Body of pancreas (tissue), 4 donors: ENCODE results near the gene DOK4. TPM values are rescaled to one million over a fixed set of nuclear protein-coding genes. Genes with fewer than 3 reads are reported as not detected.

Experiments used
- ATAC-seq: fragments of 150-250 bp; one replicate; pipeline ENCODE4 v1.9.1; 2016
- DNase-seq, 4 donors: peaks; one replicate each; pipeline ENCODE4 v3.0.0-alpha.2; 2019
- H3K27ac ChIP-seq, 4 donors: fragments of 200-600 bp; sonication (generic); 1 replicate in 3 of 4; 2 replicates in 1 of 4; pipeline versions ENCODE4 v1.5.1 to v1.6.1; 2016 to 2019; ENCODE audit warnings: mild to moderate bottlenecking in 1 of 4, mixed read lengths in 1 of 4, moderate library complexity in 1 of 4
- H3K27me3 ChIP-seq, 2 donors: fragments of 200-600 bp; sonication (generic); one replicate each; pipeline ENCODE4 v1.6.0; 2016; ENCODE audit warnings: mild to moderate bottlenecking in 1 of 2
- H3K36me3 ChIP-seq, 2 donors: fragments of 200-600 bp; sonication (generic); replicated peaks in 1 of 2; 2 replicates each; pipeline ENCODE4 v1.5.1; 2016; ENCODE audit warnings: low read depth in 2 of 2; ENCODE audit not compliant: insufficient read depth in 1 of 2
- H3K4me1 ChIP-seq: fragments of 200-600 bp; sonication (generic); one replicate; pipeline ENCODE4 v1.6.0; 2016
- H3K4me3 ChIP-seq, 2 donors: fragments of 200-600 bp; sonication (generic); 1 replicate in 1 of 2; 2 replicates in 1 of 2; pipeline ENCODE4 v1.5.1; 2016 to 2019
- H3K9me3 ChIP-seq, 3 donors: fragments of 200-600 bp; sonication (generic); 1 replicate in 2 of 3; 2 replicates in 1 of 3; pipeline ENCODE4 v1.5.1; 2016
- CTCF ChIP-seq, 7 experiments: fragments of 450-650 bp in 4 of 7; fragments of 200-600 bp in 3 of 7; sonication (generic) in 3 of 7; IDR thresholded peaks; one replicate each; pipeline ENCODE4 v1.5.1; 2016 to 2019; ENCODE audit warnings: antibody characterized with exemption in 7 of 7
- POLR2A ChIP-seq, 3 donors: fragments of 450-650 bp; IDR thresholded peaks; one replicate each; pipeline ENCODE4 v1.6.1; 2016; ENCODE audit warnings: antibody characterized with exemption in 3 of 3, mild to moderate bottlenecking in 2 of 3
- WGBS, 2 donors: methylation state at CpG; one replicate each; pipeline ENCODE4 v1.1.5; 2017; 5-methylcytosine and 5-hydroxymethylcytosine counted together
- intact Hi-C: fragments of 100-400 bp; cut with DNase I; formaldehyde crosslinking; loops from one replicate; pipeline ENCODE4 v1.15.1; 2023
- total RNA-seq, 2 donors: library from RNA; depleted of rRNA; stranded (reverse); fragments of >200 nt; gene quantifications; one replicate each; pipeline ENCODE4 v1.1.0, GENCODE V29; 2016

DOK4 gene
- total RNA-seq, 2 donors from 2014 or later: 33.0 to 36.1 TPM

GRCh38 chr16:57486858-57487834 is 853 bp upstream of the DOK4 start:
- H3K4me1 ChIP-seq: peaks cover 39% of the 10 kb centered on the region
- H3K9me3 ChIP-seq: no peaks in the 10 kb centered on the region
- DNase-seq (no peak), ATAC-seq (no peak)
- no peaks in the 10 kb centered on the region for H3K27me3 ChIP-seq
- H3K4me3 ChIP-seq: no peak overlapping the region
- no peaks in the 10 kb centered on the region for H3K36me3 ChIP-seq
- 89 to 100% methylated on average over 7 to 8 of the region's 8 CpGs for WGBS, 2 donors
- no peak for TF ChIP-seq CTCF (IDR thresholded peaks at IDR 0.05)
- TF ChIP-seq POLR2A (IDR thresholded peaks at IDR 0.05): no peak
- peak overlapping the region; percentile 68 to 76 (median 69) for H3K27ac ChIP-seq
- intact Hi-C loops: no loop called here

- 35 to 54% methylated on average over 6 to 13 of the region's 14 CpGs for WGBS, 2 donors
- H3K27ac ChIP-seq: peak overlapping the region; percentile 68 to 76 (median 69)
- peak; percentile 8 for ATAC-seq
Observed at GRCh38 chr16:57485091-57485915, 990 bp downstream of the DOK4 start.

GRCh38 chr16:57484515-57485005 is 1.7 kb downstream of the DOK4 start:
- intact Hi-C loops: no loop called here
- DNase-seq (no peak), ATAC-seq (no peak)
- 92 to 96% methylated on average over 7 to 8 of the region's 8 CpGs for WGBS, 2 donors
- Histone ChIP-seq H3K27ac (peak overlapping the region in 3 of 4 donors; percentile 55 to 76 (median 68)), H3K36me3 (no peaks in the 10 kb centered on the region), H3K9me3 (no peaks in the 10 kb centered on the region), H3K4me3 (no peak overlapping the region), H3K4me1 (peaks cover 55% of the 10 kb centered on the region), H3K27me3 (no peaks in the 10 kb centered on the region)
- no peak for TF ChIP-seq POLR2A (IDR thresholded peaks at IDR 0.05)
- TF ChIP-seq CTCF (IDR thresholded peaks at IDR 0.05): no peak

More at GRCh38 chr16:57485091-57485915, 990 bp downstream of the DOK4 start:
- Histone ChIP-seq H3K4me3 (peak overlapping the region; percentile 22 to 48), H3K9me3 (no peaks in the 10 kb centered on the region), H3K36me3 (no peaks in the 10 kb centered on the region), H3K27me3 (no peaks in the 10 kb centered on the region), H3K4me1 (peaks cover 48% of the 10 kb centered on the region)
- DNase-seq: peak in 2 of 4 donors; percentile 34 to 58
- intact Hi-C loops: no loop called here
- TF ChIP-seq POLR2A (IDR thresholded peaks at IDR 0.05): no peak
- TF ChIP-seq CTCF (IDR thresholded peaks at IDR 0.05): no peak

- H3K4me1 ChIP-seq: peaks cover 62% of the 10 kb centered on the region
- 58 to 63% methylated on average over 7 to 18 of the region's 19 CpGs for WGBS, 2 donors
- ATAC-seq (no peak), DNase-seq (peak in 2 of 4 donors; percentile 32 to 41)
- no peak overlapping the region for H3K4me3 ChIP-seq
- H3K9me3 ChIP-seq: no peaks in the 10 kb centered on the region
- no peaks in the 10 kb centered on the region for H3K27me3 ChIP-seq
- intact Hi-C loops: no loop called here
- H3K36me3 ChIP-seq: no peaks in the 10 kb centered on the region
- TF ChIP-seq CTCF (IDR thresholded peaks at IDR 0.05) (no peak), POLR2A (IDR thresholded peaks at IDR 0.05) (no peak)
- H3K27ac ChIP-seq: peak overlapping the region in 2 of 4 donors; percentile 51 to 55
Observed at GRCh38 chr16:57483725-57484514, 2.4 kb downstream of the DOK4 start.
